Measurements from ENCODE around the gene SEMA5A. TPM values are rescaled to one million over a fixed set of nuclear protein-coding genes. Genes with fewer than 3 reads are reported as not detected.

The SEMA5A gene
- polyA plus RNA-seq, 1 of the 3 experiments (the other 2 are of a cell fraction) = 0.58 TPM

- TF ChIP-seq USF1 (IDR thresholded peaks at IDR 0.05; ENCODE audit: borderline replicate concordance, low read depth) = no peak
- no peak for TF ChIP-seq MAX (IDR thresholded peaks at IDR 0.05; ENCODE audit: low read depth)
These were observed 40.6 kb downstream of the SEMA5A start (continued) for GRCh38 chr5:9505225-9505624.

GRCh38 chr5:9502864-9503263 is 43.0 kb downstream of the SEMA5A start:
- Histone ChIP-seq H4K20me1 (ENCODE audit: insufficient read depth) (no peaks in the 10 kb centered on the region), H3K4me1 (ENCODE audit: control insufficient read depth in 1 of 2, insufficient read depth in 2 of 2, low read depth in 1 of 2, low read length in 1 of 2) (peaks cover 0 to 4% of the 10 kb centered on the region in 2 experiments; a peak in 1 of 4 replicates), H2AFZ (ENCODE audit: low read depth) (no peak overlapping the region), H3K4me2 (no peak overlapping the region), H3K9me3 (no peaks in the 10 kb centered on the region), H3K4me3 (ENCODE audit: low read depth in 2 of 2, low read length in 1 of 2) (no peak overlapping the region), H3K27me3 (ENCODE audit: insufficient read depth) (no peaks in the 10 kb centered on the region), H3K9me2 (no peaks in the 10 kb centered on the region), H3K36me3 (replicated peaks in 1 of 2; ENCODE audit: control insufficient read depth in 1 of 2, insufficient read depth in 2 of 2, low read length in 1 of 2) (no peaks in the 10 kb centered on the region), H3K9ac (no peak overlapping the region), H3K27ac (ENCODE audit: low read depth in 2 of 2, low read length in 1 of 2) (no peak overlapping the region), H3K79me2 (ENCODE audit: insufficient read depth) (no peaks in the 10 kb centered on the region), H3F3A (replicated peaks; ENCODE audit: insufficient read depth) (no peaks in the 10 kb centered on the region)
- TF ChIP-seq USF2 (IDR thresholded peaks at IDR 0.05; ENCODE audit: borderline replicate concordance, low read depth, low read length) = no peak
- no peak for TF ChIP-seq IRF3 (IDR thresholded peaks at IDR 0.05; ENCODE audit: low read depth, low read length)
- no peak for TF ChIP-seq FOXJ3 (CRISPR knock-in tag; IDR thresholded peaks at IDR 0.05)
- TF ChIP-seq RCOR1 (IDR thresholded peaks at IDR 0.05; ENCODE audit: low read length) = no peak
- no peak for TF ChIP-seq CTCF (IDR thresholded peaks at IDR 0.05)
- no peak for TF ChIP-seq USF1 (IDR thresholded peaks at IDR 0.05; ENCODE audit: borderline replicate concordance, low read depth)
- TF ChIP-seq POLR2AphosphoS5 (IDR thresholded peaks at IDR 0.05; ENCODE audit: low read depth, low read length) = no peak
- no peak for TF ChIP-seq YY1 (IDR thresholded peaks at IDR 0.05; ENCODE audit: low read depth)
- TF ChIP-seq RFX5 (IDR thresholded peaks at IDR 0.05; ENCODE audit: low read length) = no peak
- TF ChIP-seq GABPA (IDR thresholded peaks at IDR 0.05; ENCODE audit: low read depth) = no peak
- no peak for TF ChIP-seq EP300 (IDR thresholded peaks at IDR 0.05; ENCODE audit: borderline replicate concordance in 1 of 2, low read depth in 1 of 2, low read length in 1 of 2)
- TF ChIP-seq NRF1 (IDR thresholded peaks at IDR 0.05; ENCODE audit: low read depth, low read length) = no peak
- TF ChIP-seq NFIC (IDR thresholded peaks at IDR 0.05; ENCODE audit: borderline replicate concordance) = no peak
- TF ChIP-seq CHD2 (IDR thresholded peaks at IDR 0.05; ENCODE audit: low read length, partially characterized antibody) = no peak
- TF ChIP-seq GATA2 (CRISPR knock-in tag; IDR thresholded peaks at IDR 0.05) = no peak
- TF ChIP-seq TCF12 (IDR thresholded peaks at IDR 0.05) = no peak
- TF ChIP-seq TEAD4 (IDR thresholded peaks at IDR 0.05; ENCODE audit: borderline replicate concordance, insufficient read depth) = no peak
- no peak for DNase-seq
- ChIA-PET POLR2A (interaction anchor here (0.7 kb wide), 1 partner anchor 353 kb away, joined by 3 read pairs; no protein-coding TSS in a partner anchor), CTCF (interaction anchor here (0.8 kb wide), 1 partner anchor 20 kb away, joined by 3 read pairs; no protein-coding TSS in a partner anchor)
- 75% methylated on average over 1 of the region's 1 CpG for WGBS (ENCODE audit: low lambda C conversion rate)
